HG03039 (cell line): ENCODE measurements around the gene MFRP.
A peak's percentile ranks its signal among the peaks of the same experiment; 100 is the strongest.

Experiments
- ATAC-seq: cut with Tn5 transposase; IDR thresholded peaks from one replicate; pipeline ENCODE4 v1.9.1; 2021; ENCODE audit warnings: mild to moderate bottlenecking, moderate library complexity; ENCODE audit not compliant: unreplicated experiment

Gene MFRP

DNA sequence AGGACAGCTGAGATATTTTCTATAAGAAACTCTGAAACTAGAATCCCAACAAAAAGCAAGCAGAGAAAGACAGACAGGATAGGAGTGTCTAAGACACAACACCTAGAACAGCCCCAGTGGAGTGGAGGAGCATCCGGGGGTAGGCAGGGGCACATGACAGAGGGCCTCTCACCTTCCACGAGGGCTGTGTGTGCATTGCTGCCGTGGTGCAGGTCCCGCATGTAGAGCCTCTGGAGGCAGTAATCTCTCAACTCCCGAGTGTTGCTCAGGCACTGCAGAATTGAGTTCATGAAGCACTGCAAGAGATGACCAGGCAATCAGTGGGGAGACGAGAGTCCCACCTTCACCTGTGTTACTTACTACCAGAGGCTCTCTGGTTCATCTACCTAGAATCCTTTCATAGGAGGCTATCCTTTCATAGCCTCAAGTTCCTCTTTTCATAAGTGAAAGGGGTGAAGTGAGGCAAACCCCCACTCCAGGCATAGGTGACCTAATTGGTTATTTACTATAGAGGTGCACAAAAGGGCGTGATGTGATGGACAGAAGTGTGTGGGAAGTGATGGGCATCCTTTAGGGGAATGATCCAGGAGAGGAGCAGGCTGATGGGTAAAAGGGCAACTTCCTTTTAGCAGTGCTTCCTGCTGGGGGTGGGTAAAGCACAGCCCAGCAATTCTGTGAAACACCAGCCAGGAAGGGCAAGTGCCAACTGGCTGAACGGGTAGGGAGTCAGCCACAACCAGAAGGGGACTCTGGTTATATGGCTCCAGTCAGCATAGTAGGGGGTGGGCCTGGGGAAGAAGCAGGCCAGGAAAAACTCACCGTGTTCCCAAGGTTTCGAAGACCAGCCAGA, 13.1 kb upstream of the MFRP start:
- ATAC-seq, result no peak

DNA sequence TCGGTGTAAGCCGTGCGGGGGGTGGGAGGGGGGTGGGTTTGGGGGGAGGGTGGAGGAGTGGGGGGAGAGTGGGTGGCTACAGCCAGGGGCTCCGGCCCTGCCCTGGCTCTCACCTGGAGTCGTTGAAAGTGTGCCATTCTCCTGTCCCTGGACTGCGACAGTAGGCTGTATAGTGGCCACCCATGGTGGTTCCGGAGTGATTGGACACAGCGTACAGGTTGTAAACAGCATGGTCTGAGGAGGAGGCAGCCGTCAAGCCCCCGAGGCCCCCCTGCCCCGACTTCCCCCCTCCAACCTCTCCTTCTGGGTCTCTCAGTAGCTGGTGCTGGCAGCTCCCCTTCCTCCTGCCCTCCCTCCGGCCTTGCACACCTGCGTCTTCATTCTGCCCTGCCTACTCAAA, 10.6 kb upstream of the MFRP start:
- ATAC-seq, result no peak

DNA sequence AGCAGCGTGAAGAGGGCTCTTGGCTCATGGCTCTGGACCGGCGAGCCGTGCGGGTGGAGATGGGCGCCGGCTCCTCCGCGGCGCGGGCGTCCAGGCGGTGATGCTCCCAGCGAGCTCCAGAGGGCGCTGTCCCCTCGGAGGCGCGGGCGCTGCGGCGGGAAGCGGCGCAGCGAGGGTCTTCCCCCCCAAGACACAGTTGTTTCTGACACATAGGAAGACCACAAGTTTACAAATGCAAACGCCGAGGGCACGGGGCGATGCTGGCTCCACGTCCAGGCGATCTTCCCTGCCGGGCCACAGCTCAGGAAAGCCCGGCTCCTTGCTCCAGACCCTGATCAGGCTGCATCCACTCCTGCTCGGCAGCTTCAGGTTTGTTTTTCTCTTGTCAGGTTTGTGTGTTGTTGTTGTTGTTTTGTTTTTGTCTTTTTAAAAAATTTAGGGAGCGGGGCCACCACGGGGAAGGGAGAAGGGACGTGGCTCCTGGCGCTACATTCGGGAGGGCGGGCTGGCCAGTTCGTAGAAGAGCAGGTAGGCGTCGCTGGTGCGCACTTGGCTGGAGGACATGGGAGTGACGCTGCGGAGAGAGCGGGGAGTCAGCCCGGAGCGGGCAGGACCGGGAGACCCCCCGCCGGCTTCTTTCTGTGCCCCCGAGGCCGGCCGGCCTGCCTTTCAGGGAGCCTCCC, 10.0 kb upstream of the MFRP start:
- ATAC-seq, result peak; percentile 69

DNA sequence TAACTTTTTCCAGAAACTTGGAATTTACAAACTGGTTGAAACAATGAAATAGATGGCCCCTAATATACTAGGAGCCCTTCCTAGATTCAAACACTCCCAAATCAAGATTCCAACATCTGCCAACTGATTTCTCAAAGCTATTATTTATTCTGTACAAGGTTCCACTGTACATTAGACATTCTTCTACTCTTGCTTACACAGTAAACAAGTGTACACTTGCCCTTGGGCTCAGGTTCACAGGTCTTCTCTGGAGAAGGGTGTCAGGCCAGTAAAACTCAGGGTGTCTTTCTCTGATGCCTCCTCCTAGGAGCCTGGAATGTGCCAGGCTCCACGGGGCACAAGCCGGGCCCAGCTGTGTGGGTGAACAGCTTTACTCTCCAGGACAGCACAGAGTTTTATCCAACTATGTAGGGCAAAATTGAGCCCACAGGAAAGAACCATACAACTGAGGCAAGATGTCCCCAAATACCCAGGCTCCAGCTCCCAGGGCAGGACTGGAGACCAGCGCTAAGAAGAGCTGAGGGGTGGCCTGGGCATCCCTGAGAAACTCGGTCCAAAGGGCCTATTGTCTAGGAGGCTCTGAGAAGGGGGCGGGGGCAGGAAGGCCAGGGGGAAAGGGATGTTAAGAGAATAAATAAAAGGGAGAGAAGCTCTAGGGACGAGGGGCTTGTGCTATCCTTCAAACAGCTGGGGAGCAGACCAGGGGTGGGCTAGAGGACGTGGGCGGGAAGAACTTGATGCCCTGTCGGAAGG, 8.8 kb upstream of the MFRP start:
- ATAC-seq, result no peak

DNA sequence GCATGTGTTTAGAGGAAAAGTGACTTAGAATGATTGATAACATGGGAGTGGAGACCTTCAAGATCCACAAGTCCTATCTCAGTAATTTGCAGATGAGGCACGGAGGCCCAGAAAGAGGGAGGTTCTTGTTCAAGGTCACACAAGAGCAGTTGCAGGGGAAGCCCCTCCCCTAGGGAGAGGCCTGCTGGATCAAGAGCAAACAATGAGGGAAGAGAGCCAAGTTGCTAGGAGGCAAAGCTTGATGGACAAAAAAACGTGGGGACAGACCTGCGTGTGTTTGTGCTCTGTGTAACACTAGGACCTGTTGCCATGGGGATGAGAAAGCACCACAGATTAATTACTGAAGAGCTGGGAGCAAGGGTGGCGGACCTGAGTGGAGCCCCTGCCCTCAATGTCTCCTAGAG, 6.4 kb upstream of the MFRP start:
- no peak for ATAC-seq

DNA sequence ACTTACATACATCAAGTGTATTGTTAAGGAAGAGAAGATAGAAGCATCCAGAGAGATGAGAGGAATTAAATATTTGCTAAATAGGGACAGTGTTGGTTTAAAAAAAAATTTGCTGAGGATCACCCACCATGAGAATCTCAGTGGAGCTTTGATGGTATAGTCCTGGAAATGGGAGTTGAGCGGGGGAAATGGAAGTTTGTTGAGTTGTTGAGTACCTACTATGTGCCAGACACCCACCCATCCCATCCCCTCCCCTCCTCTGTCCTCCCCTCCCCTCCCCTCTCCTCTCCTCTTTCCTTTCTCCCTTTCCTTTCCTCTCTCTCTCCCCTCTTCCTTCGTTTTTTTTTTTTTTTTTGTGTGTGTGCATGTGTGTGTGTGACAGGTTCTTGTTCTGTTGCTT, 4.7 kb upstream of the MFRP start:
- ATAC-seq, result no peak

DNA sequence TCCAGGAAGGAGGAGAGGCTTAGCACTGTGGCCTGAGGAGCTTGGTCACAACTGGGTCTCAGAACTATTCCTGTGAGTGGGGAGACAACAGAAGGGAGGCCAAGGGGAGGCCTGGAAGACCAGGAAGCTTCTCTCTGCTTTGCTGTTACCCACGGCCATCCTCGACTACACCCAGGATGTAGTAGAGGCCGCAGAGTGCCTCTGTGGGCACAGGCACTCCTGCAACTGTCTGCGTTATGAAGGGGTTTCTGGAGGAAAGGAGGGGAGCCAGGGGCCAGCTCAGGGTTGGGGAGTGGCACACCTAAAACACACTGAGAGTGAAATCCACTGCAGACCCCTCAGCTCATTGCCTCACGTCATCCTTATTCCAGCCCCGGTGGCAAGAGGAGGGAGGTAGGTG, 3.8 kb upstream of the MFRP start:
- no peak for ATAC-seq

DNA sequence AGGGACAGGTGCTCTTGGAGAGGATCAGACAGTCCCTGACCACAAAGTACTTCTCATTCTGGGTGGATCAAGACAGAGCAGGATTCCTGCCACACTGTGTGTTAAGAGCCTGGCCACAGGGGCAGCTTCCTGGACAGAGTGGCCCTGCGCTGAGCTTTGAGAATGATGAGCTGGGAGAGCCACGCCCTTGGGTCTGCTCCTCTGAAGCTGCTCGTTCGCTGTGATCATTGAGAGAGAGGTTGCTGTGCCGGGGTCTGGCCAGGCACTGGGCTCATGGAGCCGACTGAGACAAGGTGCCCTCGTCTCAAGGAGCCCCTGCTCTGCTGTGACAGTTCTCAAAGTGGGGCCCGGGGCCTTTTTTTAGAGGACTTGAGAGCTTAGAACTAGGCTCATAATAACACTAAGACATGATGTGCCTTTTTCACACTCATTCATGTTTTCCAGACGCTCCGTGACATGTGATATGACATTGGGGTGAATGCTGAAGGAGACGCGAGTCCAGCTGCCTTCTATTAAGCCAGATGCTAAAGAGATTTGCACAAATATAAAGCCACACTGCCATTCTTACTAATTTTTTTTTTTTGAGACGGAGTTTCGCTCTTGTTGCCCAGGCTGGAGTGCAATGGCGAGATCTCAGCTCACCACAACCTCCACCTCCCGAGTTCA, 1.6 kb upstream of the MFRP start:
- no peak for ATAC-seq

DNA sequence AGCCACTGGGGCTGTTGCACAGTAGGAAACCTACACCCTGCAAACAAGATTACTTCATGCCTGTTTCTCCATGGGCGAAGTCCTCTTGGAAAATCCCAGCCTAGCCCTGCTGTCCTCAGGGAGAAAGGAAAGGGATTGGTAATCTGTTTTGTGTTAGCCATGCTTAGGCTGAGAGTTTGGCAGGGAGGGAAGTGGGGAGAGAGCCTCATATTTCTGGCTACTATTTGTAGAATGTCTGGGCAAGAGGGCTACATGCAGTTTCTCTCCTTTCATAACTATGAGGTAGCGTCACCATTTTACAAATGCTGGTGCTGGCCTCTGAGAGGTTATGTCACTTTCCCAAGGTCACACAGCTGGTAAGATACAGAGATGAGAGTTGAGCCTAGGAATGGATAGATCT, 737 bp upstream of the MFRP start:
- ATAC-seq, result no peak

DNA sequence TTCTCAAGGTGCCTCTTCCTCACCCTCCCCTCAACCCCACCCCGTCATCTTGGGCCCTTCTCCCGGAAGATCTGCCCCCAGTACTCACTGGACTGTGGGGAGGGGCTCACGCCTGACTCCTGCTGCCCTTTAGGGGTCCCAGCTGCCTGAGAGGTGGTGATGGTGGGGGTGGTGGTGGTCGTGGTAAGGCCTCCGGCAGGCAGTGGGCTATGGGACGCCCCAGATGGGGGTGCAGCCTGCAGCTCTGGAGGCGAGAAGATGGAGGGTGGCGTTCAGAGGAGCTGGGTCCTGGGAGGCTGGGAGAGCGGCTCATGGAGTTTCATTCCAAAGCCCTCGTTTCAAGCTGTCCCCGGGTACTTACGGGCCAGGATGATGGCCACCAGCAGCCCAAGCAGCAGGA, 820 bp downstream of the MFRP start:
- no peak for ATAC-seq

DNA sequence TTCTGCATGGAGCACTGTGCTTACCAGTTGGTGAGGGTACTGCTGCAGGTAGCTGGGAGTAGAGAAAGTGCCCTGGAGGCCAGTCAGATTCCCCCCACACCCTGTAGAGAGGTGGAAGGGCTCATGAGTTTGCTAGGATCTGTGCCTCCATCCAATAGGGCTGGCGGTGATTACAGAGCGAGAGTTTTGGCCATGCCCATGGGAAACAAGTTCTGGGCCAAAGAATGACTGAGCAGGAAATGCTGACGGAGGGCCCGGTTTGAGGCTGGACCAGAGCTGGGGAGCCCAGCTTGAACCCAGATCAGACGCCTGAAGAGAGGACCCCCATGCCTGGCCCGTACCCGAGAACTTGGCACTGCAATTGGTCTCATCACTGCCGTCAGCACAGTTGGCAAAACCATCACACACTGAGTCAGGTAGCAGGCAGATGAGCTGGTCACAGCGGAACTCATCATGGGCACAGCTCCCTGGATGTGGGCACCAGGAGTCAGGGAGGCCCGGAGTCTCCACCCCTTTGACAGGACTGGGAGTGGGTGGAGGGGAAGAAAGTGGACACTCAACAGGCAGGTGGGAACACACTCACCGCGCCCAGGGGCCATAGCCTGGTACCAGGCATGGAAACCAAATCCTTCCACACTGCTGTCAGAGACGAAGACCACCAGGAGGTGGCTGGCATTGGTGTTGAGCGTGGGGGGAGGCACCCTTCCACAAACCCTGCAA, 2.1 kb downstream of the MFRP start:
- ATAC-seq, result no peak

DNA sequence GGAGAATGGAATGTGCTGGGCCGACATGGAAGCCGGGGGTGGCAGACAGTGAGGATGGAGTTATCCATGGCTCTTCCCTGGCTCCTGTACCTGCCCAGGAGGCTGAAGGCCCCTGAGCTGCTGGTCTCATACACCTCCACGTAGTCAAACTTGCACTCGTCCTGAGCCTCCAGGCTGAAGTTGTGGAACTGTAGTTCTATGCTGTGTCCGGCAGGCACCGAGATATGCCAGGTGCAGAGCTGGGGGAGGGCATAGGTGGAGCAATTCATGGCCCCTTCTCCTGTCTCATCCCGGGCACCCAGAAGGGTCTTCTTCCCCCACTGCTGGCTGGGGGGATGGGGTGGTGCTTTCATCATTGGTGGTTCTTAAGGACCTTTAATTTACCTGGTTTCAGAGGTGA, 2.8 kb downstream of the MFRP start:
- no peak for ATAC-seq

DNA sequence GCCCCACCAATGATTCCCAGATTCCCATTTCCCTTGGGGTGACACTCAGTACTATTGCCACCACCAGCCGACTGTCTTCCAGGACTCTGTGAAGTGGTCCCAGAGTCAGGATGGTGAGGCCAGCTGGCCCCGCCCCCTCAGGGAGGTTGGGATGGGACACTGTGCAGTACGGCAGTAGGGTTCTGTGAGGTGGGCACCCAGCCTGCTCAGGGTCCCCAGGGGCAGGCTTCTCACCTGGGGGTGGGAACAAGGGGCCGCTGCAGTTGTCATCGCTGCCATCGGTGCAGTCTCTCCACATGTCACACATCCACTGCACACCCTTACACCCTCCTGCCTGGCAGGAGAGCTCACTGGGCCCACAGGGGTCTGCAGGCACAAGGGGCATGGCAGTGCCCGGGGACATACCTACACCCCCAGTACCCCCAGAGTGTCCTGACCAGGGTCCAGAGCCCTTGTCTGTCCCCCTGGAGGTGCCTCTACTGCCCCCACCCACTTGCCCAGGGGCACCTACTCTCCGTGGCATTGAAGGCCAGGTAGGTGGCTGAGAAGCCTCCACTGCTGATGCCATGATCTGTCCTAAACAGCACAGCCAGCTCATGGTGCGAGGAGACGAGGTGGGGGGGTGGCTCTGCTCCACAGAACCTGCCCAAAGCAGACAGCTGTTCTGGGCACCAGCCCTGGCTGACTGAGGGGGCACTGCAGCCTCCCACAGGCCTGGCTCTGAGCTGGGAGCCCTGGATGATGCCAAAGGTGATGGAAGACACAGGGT, 4.0 kb downstream of the MFRP start:
- ATAC-seq, result no peak

DNA sequence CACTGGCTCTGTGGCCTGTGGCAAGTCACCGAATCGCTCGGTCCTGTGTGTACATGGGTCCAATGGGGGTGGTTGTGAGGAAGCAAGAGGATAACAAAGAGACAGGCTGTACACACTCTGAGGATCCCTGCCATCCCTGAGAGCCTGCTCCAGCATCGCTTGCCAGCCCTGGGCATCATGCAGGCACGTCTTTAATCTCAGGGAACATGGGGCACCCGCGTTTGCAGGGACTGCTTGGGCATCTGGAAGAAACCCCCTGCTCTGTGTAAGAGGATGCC, 4.5 kb downstream of the MFRP start:
- no peak for ATAC-seq

DNA sequence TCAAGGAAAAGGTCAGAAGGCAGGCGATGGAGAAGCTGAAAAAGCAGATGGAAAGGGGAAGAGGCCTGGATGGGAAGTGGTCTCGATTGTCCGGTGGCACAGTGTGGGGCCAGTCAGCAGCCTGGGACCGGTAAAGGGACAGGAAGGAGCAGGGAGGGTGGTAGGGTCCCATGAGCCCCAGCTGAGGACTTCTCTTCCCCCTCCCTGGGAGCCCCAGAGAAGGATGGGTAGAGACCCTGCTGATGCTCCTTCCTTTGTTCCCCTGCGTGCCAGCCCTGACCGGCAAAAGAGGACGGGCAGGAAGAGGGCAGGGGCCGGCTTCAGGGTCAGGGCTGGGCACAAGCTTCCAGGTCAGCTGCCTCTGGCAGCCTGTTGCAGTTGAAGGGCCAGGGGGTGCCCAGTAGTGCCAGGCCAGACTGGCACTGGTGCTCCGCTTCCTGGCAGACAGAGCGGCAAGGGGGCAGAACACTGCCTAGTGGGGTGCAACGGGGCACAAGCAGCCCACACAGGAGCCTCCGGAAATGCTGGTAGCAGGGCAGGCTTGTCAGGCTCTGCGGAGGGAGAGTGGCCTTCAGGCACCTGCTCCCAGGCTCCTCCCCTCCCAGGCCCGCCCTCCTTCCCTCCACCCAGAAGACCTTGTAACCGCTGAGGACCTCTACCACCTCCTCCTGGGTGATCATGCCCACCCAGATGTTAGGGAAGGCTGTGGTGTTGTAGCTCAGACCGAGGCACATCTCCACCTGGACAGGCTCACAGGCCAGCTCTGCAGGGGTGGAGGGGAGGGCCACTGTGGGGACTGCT, 5.1 kb downstream of the MFRP start:
- ATAC-seq, result no peak

DNA sequence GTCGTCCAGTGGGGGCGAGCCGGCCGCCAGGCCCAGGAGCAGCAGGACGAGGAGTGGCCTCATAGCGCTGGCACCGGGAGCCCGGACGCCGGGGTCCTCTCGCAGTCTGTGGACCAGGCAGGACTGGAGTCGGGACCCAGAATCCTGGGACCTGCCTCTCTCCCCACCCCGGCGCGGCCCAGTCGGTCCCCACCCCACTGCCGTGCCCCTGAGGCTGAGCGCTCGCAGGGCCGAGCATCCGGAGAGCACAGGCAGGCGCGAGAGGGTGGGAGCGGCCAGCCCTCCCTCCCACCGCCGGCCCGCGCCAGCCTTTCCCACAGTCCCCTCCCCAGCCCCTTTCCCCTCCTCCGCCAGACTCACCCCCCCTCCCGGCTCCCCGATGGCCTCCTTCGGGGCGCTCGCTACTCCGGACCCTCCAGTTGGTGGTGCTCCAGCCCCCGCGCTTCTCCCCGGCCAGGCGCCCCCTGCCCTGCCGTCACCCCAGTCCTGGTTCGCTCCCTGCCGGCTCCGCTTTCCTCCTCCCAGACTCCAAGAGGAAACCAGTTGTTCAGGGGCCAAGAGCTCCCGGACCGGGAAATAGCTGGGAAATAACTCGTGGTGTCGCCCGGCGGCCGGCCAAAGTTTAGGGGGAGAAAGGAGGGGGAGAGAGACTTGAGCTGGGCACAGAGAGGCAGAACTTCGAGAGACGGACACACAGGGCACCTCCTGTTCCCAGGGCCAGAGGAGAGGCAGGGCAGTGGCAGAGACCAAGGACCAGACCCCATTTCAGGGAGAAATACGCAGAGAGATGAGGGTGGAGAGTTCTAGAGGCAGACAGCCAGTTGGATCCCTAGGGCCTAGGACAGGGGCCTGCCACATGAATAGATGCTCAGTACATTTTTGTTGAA, 5.9 kb downstream of the MFRP start, which contains the start of gene C1QTNF5:
TSS of gene C1QTNF5 (minus strand) at position 549 of the 887 bp plus-strand sequence. CDS start at position 63, 486 bp downstream.
- ATAC-seq, result no peak

DNA sequence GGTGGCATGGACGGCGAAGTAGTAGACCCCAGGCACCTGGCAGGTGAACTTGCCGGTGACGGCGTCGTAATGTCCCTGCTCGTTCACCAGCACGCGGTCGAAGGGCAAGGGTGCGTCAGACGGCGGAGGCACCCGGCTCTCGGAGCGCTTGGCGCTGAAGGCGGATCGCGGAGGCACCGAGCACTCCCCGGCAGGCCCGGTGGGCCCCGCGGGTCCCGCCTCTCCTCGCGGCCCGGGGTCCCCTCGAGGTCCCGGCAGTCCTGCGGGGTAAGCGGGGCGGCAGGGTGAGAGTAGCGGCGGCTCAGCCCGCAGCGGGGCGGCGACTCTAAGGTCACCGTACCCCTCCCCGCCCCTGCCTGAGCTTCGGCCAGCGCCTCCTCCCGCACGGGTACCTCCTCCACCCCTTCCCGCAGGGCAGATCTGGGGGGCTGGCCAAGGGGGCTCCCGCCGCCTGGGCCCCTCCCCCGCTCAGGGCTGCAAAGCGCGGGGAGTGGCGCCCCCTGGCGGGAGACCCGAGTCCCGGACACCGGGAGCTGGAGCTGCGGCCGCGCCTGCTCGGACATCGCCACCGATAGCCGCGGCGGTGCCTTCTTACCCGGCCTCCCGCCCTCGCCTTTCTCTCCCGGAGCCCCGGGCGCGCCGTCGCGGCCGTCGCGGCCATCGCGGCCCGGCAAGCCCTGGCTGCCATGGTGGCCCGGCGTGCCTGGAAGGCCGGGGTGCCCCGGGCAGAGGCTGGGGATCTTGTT, 6.7 kb downstream of the MFRP start:
- no peak for ATAC-seq
